ENCODE results near the gene KRTAP1-5. TPM values are rescaled to one million over a fixed set of nuclear protein-coding genes. Genes with fewer than 3 reads are reported as not detected.

Gene KRTAP1-5
- total RNA-seq (ENCODE audit: unreplicated experiment), result not detected
- long read RNA-seq, result 0 reads

- Mint-ChIP-seq H3K27me3 (ENCODE audit: unreplicated experiment) (no peaks in the 10 kb centered on the region), H3K4me1 (ENCODE audit: unreplicated experiment) (no peaks in the 10 kb centered on the region), H3K9me3 (ENCODE audit: unreplicated experiment) (no peaks in the 10 kb centered on the region), H3K36me3 (ENCODE audit: low read depth, unreplicated experiment) (no peaks in the 10 kb centered on the region), H3K27ac (ENCODE audit: unreplicated experiment) (no peak within 1 kb of the TSS), H3K4me3 (ENCODE audit: unreplicated experiment) (no peak within 1 kb of the TSS)
- DNase-seq (ENCODE audit: low spot score), result no peak
- TF ChIP-seq CTCF (IDR thresholded peaks at IDR 0.05; ENCODE audit: unreplicated experiment), result no peak
Measured at GRCh38 chr17:41026715-41027471, at the start of gene KRTAP1-5. KRTAP1-5 (minus strand) TSS chr17:41027208; CDS start chr17:41027155, 53 bp downstream.

GRCh38 chr17:41076788-41077187 is 49.8 kb upstream of the KRTAP1-5 start:
- H3K4me1 Mint-ChIP-seq (ENCODE audit: unreplicated experiment), result no peaks in the 10 kb centered on the region
- TF ChIP-seq CTCF (IDR thresholded peaks at IDR 0.05; ENCODE audit: unreplicated experiment), result no peak
- peaks cover 4% of the 10 kb centered on the region for H3K27me3 Mint-ChIP-seq (ENCODE audit: unreplicated experiment)
- H3K36me3 Mint-ChIP-seq (ENCODE audit: low read depth, unreplicated experiment), result no peaks in the 10 kb centered on the region
- H3K4me3 Mint-ChIP-seq (ENCODE audit: unreplicated experiment), result no peak overlapping the region
- no peak overlapping the region for H3K27ac Mint-ChIP-seq (ENCODE audit: unreplicated experiment)
- no peak for DNase-seq (ENCODE audit: low spot score)
- no peaks in the 10 kb centered on the region for H3K9me3 Mint-ChIP-seq (ENCODE audit: unreplicated experiment)

- no peaks in the 10 kb centered on the region for H3K36me3 Mint-ChIP-seq (ENCODE audit: low read depth, unreplicated experiment)
- no peaks in the 10 kb centered on the region for H3K9me3 Mint-ChIP-seq (ENCODE audit: unreplicated experiment)
- no peaks in the 10 kb centered on the region for H3K4me1 Mint-ChIP-seq (ENCODE audit: unreplicated experiment)
- TF ChIP-seq CTCF (IDR thresholded peaks at IDR 0.05; ENCODE audit: unreplicated experiment), result no peak
- no peak overlapping the region for H3K4me3 Mint-ChIP-seq (ENCODE audit: unreplicated experiment)
- H3K27ac Mint-ChIP-seq (ENCODE audit: unreplicated experiment), result no peak overlapping the region
- peaks cover 4% of the 10 kb centered on the region for H3K27me3 Mint-ChIP-seq (ENCODE audit: unreplicated experiment)
- DNase-seq (ENCODE audit: low spot score), result no peak
Measured at GRCh38 chr17:41073676-41074075, 46.7 kb upstream of the KRTAP1-5 start.

- DNase-seq (ENCODE audit: low spot score), result no peak
- H3K36me3 Mint-ChIP-seq (ENCODE audit: low read depth, unreplicated experiment), result no peaks in the 10 kb centered on the region
- peaks cover 4% of the 10 kb centered on the region for H3K27me3 Mint-ChIP-seq (ENCODE audit: unreplicated experiment)
- no peak overlapping the region for H3K4me3 Mint-ChIP-seq (ENCODE audit: unreplicated experiment)
- H3K4me1 Mint-ChIP-seq (ENCODE audit: unreplicated experiment), result no peaks in the 10 kb centered on the region
- H3K9me3 Mint-ChIP-seq (ENCODE audit: unreplicated experiment), result no peaks in the 10 kb centered on the region
- no peak overlapping the region for H3K27ac Mint-ChIP-seq (ENCODE audit: unreplicated experiment)
- no peak for TF ChIP-seq CTCF (IDR thresholded peaks at IDR 0.05; ENCODE audit: unreplicated experiment)
Measured at GRCh38 chr17:41071606-41072360, 44.8 kb upstream of the KRTAP1-5 start.

GRCh38 chr17:41069031-41069430 is 42.0 kb upstream of the KRTAP1-5 start:
- no peak overlapping the region for H3K27ac Mint-ChIP-seq (ENCODE audit: unreplicated experiment)
- H3K9me3 Mint-ChIP-seq (ENCODE audit: unreplicated experiment), result no peaks in the 10 kb centered on the region
- DNase-seq (ENCODE audit: low spot score), result no peak
- peaks cover 4% of the 10 kb centered on the region for H3K27me3 Mint-ChIP-seq (ENCODE audit: unreplicated experiment)
- H3K4me1 Mint-ChIP-seq (ENCODE audit: unreplicated experiment), result no peaks in the 10 kb centered on the region
- H3K36me3 Mint-ChIP-seq (ENCODE audit: low read depth, unreplicated experiment), result no peaks in the 10 kb centered on the region
- H3K4me3 Mint-ChIP-seq (ENCODE audit: unreplicated experiment), result no peak overlapping the region
- no peak for TF ChIP-seq CTCF (IDR thresholded peaks at IDR 0.05; ENCODE audit: unreplicated experiment)
